Esophagus (tissue), 2 donors: ENCODE measurements around the gene EHBP1. TPM values are rescaled to one million over a fixed set of nuclear protein-coding genes. Genes with fewer than 3 reads are reported as not detected.

ENCODE experiments used
- H3K27ac ChIP-seq, 2 donors: one replicate each; pipeline ENCODE4 v1.5.1; 2013; ENCODE audit warnings: low read depth in 2 of 2, mild to moderate bottlenecking in 2 of 2, inconsistent platforms in 1 of 2, low read length in 1 of 2, moderate library complexity in 1 of 2
- H3K27me3 ChIP-seq, 2 donors: one replicate each; pipeline ENCODE4 v1.6.1; 2013; ENCODE audit warnings: low read length in 2 of 2, control low read depth in 1 of 2, mild to moderate bottlenecking in 1 of 2; ENCODE audit not compliant: insufficient read depth in 2 of 2, control insufficient read depth in 1 of 2
- H3K36me3 ChIP-seq, 2 donors: one replicate each; pipeline ENCODE4 v1.6.1; 2013; ENCODE audit warnings: low read length in 1 of 2; ENCODE audit not compliant: control insufficient read depth in 2 of 2, insufficient read depth in 2 of 2
- H3K4me1 ChIP-seq, 2 donors: one replicate each; pipeline ENCODE4 v1.6.1; 2013; ENCODE audit warnings: low read length in 1 of 2; ENCODE audit not compliant: control insufficient read depth in 2 of 2, insufficient read depth in 2 of 2
- H3K4me3 ChIP-seq, 2 donors: one replicate each; pipeline ENCODE4 v1.5.1; 2013; ENCODE audit warnings: low read length in 2 of 2, mild to moderate bottlenecking in 2 of 2, low read depth in 1 of 2, moderate library complexity in 1 of 2
- H3K9me3 ChIP-seq, 2 donors: one replicate each; pipeline ENCODE4 v1.6.1; 2013; ENCODE audit warnings: mild to moderate bottlenecking in 2 of 2, low read depth in 1 of 2, low read length in 1 of 2, moderate library complexity in 1 of 2; ENCODE audit not compliant: control insufficient read depth in 2 of 2, insufficient read depth in 1 of 2
- WGBS, 2 donors: extraction: QIAGEN DNeasy Blood & Tissue Kit; methylation state at CpG; one replicate each; pipeline ENCODE4 v1.1.7; 2013; 5-methylcytosine and 5-hydroxymethylcytosine counted together
- polyA plus RNA-seq, 2 donors: library from polyadenylated mRNA; stranded (reverse); fragments of 200-250 nt; gene quantifications; one replicate each; pipeline ENCODE4 v1.2.3, GENCODE V29; 2013
- donor health status: healthy with polysubstance abuse.
- donor health status: Bipolar disorder and iron deficiency.

The EHBP1 gene
- polyA plus RNA-seq, 2 donors = 14.1 to 28.9 TPM

DNA sequence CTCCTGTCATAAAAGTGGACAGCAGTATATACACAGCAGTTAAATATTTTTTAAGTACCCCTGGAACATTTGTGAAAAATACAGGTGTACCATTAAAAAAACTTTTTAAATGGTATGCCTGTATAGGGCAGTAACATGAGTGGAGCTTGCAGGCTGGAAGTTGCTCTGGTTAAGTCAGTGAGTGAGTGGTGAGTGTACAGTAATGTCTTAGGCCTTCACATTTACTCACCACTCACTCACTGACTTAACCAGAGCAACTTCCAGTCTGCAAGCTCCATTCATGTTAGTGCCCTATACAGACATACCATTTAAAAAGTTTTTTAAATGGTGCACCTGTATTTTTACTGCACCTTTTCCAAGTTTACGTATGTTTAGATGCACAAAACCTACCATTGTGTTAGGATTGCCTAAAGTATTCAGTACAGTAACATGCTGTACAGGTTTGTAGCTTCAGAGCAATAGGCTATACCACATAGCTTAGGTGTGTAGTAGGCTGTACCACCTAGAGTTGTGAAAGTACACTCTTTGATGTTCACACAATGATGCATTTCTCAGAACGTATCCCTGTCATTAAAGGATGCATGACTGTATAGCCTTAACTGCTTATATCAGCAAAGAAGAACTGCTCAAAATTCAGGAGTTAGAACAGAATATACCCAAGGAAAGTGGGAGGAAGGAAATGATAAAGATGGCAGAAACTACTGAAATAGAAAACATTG lies 112.6 kb downstream of the EHBP1 start:
- WGBS, 2 donors = 88 to 91% methylated on average over 2 of the region's 2 CpGs
- no peaks in the 10 kb centered on the region for H3K9me3 ChIP-seq
- H3K36me3 ChIP-seq = no peaks in the 10 kb centered on the region
- no peaks in the 10 kb centered on the region for H3K27me3 ChIP-seq
- H3K27ac ChIP-seq = no peak overlapping the region
- H3K4me1 ChIP-seq = peaks cover 3 to 4% of the 10 kb centered on the region in 2 donors
- H3K4me3 ChIP-seq = no peak overlapping the region

DNA sequence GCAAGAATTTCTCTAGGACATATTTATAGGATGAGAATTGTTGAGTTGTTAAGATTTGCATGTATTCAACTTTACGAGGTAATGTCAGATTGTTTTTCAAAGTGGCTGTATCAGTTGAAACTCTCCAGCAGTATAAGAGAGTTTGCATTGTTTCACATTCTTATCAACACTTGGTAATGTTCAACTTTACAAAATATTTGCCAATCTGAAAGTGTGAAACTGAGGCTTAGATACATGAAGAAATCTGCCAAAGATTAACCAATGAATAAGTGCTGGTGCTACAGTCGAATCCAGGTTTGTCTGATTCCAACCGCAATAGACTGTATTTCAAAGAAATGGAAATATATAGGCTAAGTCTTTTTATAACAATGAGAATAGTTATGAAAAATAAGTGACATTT lies 117.0 kb downstream of the EHBP1 start:
- H3K4me3 ChIP-seq = no peak overlapping the region
- 82 to 93% methylated on average over 3 of the region's 3 CpGs for WGBS, 2 donors
- no peaks in the 10 kb centered on the region for H3K27me3 ChIP-seq
- H3K27ac ChIP-seq = no peak overlapping the region
- peaks cover 0 to 4% of the 10 kb centered on the region in 2 donors for H3K36me3 ChIP-seq
- H3K4me1 ChIP-seq = no peaks in the 10 kb centered on the region
- no peaks in the 10 kb centered on the region for H3K9me3 ChIP-seq

DNA sequence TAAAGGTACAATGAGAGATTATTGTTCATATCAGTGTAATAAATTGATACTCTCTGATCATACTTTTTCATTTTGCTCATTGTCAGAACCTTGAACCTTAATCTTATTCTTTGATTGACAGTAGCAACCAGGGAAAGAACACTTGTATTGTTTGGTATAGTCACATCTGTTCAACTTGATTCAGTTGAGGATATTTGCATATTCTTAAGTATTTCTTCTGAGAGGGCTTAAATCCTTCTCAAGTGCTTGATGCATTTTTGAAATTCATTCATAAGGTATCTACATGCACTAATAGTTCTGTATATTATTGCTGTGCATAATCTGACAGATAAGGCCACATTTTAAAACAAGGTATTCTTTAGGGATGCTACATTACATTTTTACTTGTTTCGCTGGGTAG lies 118.9 kb downstream of the EHBP1 start:
- Histone ChIP-seq H3K27me3 (no peaks in the 10 kb centered on the region), H3K9me3 (no peaks in the 10 kb centered on the region), H3K27ac (no peak overlapping the region), H3K4me3 (no peak overlapping the region), H3K4me1 (no peaks in the 10 kb centered on the region), H3K36me3 (peaks cover 0 to 4% of the 10 kb centered on the region in 2 donors)
- 97 to 98% methylated on average over 1 of the region's 1 CpG for WGBS, 2 donors

DNA sequence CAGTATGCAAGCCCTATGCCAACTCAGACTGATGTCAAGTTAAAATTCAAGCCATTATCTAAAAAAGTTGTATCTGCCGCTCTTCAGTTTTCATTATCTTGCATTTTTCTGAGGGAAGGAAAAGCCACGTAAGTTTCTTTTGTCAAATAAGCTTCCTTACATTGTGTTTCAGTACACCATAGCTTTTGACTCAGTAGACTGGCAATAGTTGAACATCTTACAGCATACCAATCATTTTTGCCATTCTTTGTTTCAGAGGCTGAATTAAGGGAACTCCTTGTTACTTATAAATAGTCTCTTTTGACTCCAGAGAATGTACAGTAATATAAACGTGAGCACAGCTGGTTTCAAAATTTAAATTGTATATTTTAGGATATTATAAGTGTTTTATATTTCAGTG lies 120.6 kb downstream of the EHBP1 start:
- 72 to 80% methylated on average over 3 of the region's 3 CpGs for WGBS, 2 donors
- H3K4me3 ChIP-seq = no peak overlapping the region

DNA sequence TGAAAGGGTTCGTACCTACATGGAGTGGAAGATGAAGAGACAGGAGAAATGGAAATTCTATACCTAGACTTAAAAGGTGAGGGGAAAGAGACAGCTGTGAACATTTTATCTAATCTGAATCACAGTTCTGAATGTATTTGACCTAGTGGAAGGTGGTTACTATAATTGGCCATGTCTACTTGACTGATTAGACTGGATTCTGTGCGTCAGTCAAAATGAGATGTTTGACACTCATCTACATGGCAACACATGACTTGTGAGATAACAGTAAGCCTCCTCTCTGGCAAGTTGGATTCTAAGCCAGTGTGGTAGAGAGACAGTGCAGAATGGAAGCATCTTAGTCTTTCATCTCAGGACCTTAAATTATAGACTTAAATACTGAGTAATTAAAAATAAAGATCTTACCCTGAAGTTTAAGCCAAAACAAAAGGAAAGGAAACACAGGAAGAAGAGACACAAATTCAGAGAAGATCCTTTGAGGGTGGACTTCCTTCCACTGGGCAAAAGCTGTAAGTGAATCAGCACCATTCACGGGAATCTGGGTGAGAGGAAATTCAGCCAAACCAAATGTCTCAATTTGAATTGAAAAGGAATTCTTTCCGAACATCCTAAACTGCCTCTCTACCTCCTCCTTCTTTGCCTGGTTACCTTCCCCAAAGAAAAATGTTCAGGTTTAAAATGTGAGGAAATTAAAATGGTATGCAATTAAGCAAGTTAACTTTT lies 121.6 kb downstream of the EHBP1 start:
- peaks cover 0 to 4% of the 10 kb centered on the region in 2 donors for H3K36me3 ChIP-seq
- no peaks in the 10 kb centered on the region for H3K9me3 ChIP-seq
- no peaks in the 10 kb centered on the region for H3K27me3 ChIP-seq
- H3K27ac ChIP-seq = no peak overlapping the region
- no peak overlapping the region for H3K4me3 ChIP-seq
- 91 to 95% methylated on average over 4 of the region's 4 CpGs for WGBS, 2 donors
- no peaks in the 10 kb centered on the region for H3K4me1 ChIP-seq

More for the DNA sequence above, 120.6 kb downstream of the EHBP1 start:
- Histone ChIP-seq H3K4me1 (no peaks in the 10 kb centered on the region), H3K27ac (no peak overlapping the region), H3K27me3 (no peaks in the 10 kb centered on the region), H3K36me3 (peaks cover 0 to 4% of the 10 kb centered on the region in 2 donors), H3K9me3 (no peaks in the 10 kb centered on the region)

DNA sequence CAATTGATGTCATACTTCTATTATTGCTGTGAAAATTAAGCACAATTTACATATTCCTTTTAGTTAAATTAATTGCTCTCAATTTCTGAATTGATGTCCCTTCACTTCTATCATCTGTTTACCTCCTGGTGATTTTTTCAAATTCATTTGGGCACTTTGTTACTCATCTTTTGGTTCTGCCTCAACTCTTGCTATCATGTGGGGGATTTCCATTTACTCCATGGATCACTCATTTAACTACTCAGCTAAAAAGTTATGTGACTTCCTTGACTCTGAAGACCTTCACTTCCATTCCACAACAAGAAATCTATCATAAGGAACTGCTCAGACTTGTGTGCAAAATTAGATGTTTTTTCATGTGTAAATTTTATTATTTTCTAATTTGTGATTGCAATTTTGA lies 126.2 kb downstream of the EHBP1 start:
- Histone ChIP-seq H3K4me3 (no peak overlapping the region), H3K4me1 (no peaks in the 10 kb centered on the region), H3K27me3 (no peaks in the 10 kb centered on the region), H3K9me3 (no peaks in the 10 kb centered on the region), H3K27ac (no peak overlapping the region), H3K36me3 (peaks cover 3 to 4% of the 10 kb centered on the region in 2 donors)

DNA sequence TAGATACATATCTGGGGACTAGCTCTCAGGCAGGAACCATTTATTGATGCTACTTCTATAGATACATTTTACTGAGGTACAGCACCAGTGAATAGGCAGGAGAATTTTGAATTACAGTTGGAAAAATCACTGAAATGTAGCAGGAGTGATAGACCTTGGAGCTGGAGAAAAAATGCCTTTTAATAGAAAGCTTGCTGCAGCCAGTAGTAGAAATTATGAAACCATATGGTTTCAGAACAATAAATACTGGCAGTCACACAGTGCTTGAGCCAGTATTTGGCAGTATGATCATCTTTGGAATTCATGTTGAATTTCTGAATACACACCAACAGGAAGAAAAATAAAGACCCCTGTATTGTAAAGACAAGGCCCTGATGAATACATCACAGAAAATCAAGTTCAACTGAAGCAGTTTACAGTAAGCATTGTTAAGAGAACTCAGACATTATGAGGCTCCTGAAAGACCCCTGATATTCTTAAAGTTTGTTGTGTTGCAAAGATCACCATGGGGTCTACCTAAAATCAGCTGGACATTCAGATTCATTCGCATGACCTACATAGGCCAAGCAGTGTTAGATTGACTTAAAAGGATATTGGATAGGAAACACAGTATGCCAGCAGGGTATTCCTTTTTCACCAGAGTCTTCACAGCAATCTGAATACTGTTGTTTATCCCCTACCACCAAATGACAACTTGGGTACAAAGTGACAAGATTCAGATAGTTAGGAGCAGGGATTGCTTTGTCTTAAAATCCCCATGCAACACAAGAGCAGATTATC lies 139.0 kb downstream of the EHBP1 start:
- H3K9me3 ChIP-seq = no peaks in the 10 kb centered on the region
- 90 to 100% methylated on average over 1 of the region's 1 CpG for WGBS, 2 donors
- H3K27me3 ChIP-seq = no peaks in the 10 kb centered on the region
- H3K27ac ChIP-seq = no peak overlapping the region
- no peaks in the 10 kb centered on the region for H3K36me3 ChIP-seq
- H3K4me1 ChIP-seq = no peaks in the 10 kb centered on the region
- H3K4me3 ChIP-seq = no peak overlapping the region

DNA sequence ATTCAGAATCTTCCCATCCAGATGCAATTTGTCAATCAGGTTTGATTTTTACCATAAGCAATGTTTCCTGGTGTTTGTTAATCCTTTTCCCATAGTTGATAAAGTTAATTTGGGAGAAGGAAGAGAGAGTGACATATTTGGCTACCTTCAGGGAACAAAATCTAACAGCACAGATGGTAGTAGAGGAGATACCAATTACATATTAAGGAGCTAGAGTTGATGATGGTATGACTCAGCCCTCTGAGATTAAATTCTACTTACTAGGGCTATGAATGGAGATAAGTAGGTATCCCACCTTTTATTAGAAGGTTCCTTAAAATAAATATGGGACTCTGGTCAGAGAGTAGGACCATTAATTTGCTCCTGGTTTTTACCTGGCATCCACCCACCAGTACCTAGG lies 139.7 kb downstream of the EHBP1 start:
- no peak overlapping the region for H3K27ac ChIP-seq
- no peaks in the 10 kb centered on the region for H3K9me3 ChIP-seq
- H3K27me3 ChIP-seq = no peaks in the 10 kb centered on the region
- no peaks in the 10 kb centered on the region for H3K4me1 ChIP-seq
- no peaks in the 10 kb centered on the region for H3K36me3 ChIP-seq
- no peak overlapping the region for H3K4me3 ChIP-seq

DNA sequence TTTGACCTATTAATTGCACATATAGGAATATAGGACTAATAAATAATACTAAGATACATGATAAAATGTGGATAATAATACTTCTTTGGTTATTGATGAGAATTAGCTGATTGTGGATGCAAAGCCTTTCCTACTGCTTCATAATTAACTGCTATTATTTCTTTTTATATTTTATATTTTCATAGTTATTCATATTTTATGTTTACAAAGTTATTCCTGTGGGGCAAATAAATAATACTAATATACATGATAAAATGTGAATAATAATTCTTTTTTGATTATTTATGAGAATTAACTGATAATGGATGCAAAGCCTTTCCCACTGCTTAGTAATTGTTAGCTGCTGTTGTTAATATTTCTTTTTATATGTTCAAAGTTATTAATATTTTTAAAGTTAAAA lies 146.7 kb downstream of the EHBP1 start:
- Histone ChIP-seq H3K27me3 (no peaks in the 10 kb centered on the region), H3K4me1 (peaks cover 0 to 3% of the 10 kb centered on the region in 2 donors), H3K36me3 (peaks cover 2 to 13% of the 10 kb centered on the region in 2 donors), H3K9me3 (no peaks in the 10 kb centered on the region), H3K27ac (no peak overlapping the region), H3K4me3 (no peak overlapping the region)
